NT2/D1 (cell line): ENCODE data around the gene CNN1.

ENCODE experiments used
- YY1 ChIP-seq: IDR thresholded peaks from 2 replicates; pipeline ENCODE4 v1.6.1; 2011; ENCODE audit not compliant: insufficient read length, insufficient read depth
- ZNF274 ChIP-seq: IDR thresholded peaks from 2 replicates; pipeline ENCODE4 v1.6.1; 2011; ENCODE audit warnings: mild to moderate bottlenecking, low read depth, low read length

DNA sequence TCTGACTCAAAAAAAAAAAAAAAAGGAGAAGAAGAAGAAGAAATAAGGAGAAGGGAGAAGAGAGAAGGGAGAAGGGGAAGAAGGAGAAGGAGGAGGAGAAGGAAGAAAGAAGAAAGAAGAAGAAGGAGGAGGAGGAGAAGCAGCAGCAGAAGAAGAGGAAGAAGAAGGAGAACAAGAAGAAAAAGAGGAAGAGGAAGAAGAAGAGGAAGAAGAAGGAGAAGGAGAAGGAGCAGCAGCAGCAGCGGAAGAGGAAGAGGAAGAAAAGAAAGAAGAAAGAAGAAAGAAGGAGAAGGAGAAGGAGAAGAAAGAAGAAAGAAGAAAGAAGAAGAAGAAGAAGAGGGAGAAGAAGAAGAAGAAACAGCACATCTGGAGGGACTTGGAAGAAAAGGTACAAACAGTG is 4.1 kb upstream of the CNN1 start:
- TF ChIP-seq YY1 (no peak), ZNF274 (no peak)
